Measurements from ENCODE around the gene WDR26. TPM values are rescaled to one million over a fixed set of nuclear protein-coding genes. Genes with fewer than 3 reads are reported as not detected.

WDR26 gene
- total and polyA plus RNA-seq, 9 of the 15 experiments (the other 6 are each of a cell fraction or from before 2014, with no cell fraction given) = 11.5 to 66.0 (median 39.8) TPM

DNA sequence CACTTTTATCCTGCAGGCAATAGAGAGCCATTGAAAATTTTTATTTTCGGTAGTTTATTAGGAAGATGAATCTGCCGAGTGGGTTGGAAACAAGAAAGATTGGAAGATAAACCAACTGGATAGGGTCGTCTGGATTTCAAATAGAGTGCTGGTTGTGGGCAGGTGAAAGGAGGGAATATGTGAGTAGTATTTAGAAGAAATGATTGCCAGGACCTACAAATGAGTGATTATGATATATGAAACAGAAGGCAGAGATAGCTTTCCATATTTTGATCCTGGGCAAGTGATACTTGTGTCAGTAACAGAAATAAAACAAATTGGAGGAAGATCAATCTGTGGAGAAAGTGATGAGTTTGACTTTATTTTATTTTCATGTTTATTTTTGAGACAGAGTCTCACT is 75.4 kb downstream of the WDR26 start:
- DNase-seq (ENCODE audit: extremely low read depth in 1 of 4, low spot score in 3 of 4) (no peak), ATAC-seq (no peak), FAIRE-seq (no peak)
- H3K9me1 ChIP-seq (ENCODE audit: control insufficient read depth, insufficient read depth, low read length) = no peaks in the 10 kb centered on the region
- no peaks in the 10 kb centered on the region for H4K20me1 ChIP-seq (replicated peaks; ENCODE audit: control insufficient read depth, insufficient read depth, low read length)
- TF ChIP-seq C11orf30 (IDR thresholded peaks at IDR 0.05; ENCODE audit: low read depth) = peak; percentile 24; the same call in 1 of the 2 replicates
- TF ChIP-seq, protein P1, sequence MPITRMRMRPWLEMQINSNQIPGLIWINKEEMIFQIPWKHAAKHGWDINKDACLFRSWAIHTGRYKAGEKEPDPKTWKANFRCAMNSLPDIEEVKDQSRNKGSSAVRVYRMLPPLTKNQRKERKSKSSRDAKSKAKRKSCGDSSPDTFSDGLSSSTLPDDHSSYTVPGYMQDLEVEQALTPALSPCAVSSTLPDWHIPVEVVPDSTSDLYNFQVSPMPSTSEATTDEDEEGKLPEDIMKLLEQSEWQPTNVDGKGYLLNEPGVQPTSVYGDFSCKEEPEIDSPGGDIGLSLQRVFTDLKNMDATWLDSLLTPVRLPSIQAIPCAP (CRISPR knock-in tag; IDR thresholded peaks at IDR 0.05; ENCODE audit: borderline replicate concordance) = no peak
- TF ChIP-seq ZNF316 (IDR thresholded peaks at IDR 0.05) = peak; percentile 52
- WGBS (ENCODE audit: insufficient coverage, low coverage, missing lambda C conversion rate) = 55% methylated on average over 3 of the region's 3 CpGs
- peaks cover 12 to 16% of the 10 kb centered on the region in 2 experiments for H3K4me1 ChIP-seq (replicated peaks in 1 of 2; ENCODE audit: control insufficient read depth in 2 of 2, insufficient read depth in 2 of 2, low read length in 2 of 2)
- peaks cover 7% of the 10 kb centered on the region; the same call in 1 of the 3 replicates for H3K36me3 ChIP-seq (ENCODE audit: control insufficient read depth, insufficient read depth, low read length)
- intact Hi-C loops (cut with micrococcal nuclease) (no loop called here), in situ Hi-C loops (cut with MboI) (no loop called here)
- H3K4me3 ChIP-seq = no peak overlapping the region
- ChIA-PET POLR2A (no interaction called here), CTCF (ENCODE audit: low intra/inter-chr PET ratio) (no interaction called here)
- H3K9ac ChIP-seq (ENCODE audit: insufficient read depth in 1 of 2, low read depth in 2 of 2, low read length in 2 of 2) = no peak overlapping the region
- no peaks in the 10 kb centered on the region for H3K27me3 ChIP-seq (ENCODE audit: control insufficient read depth in 2 of 2, insufficient read depth in 2 of 2, low read length in 2 of 2)
- peaks cover 44% of the 10 kb centered on the region for H3K79me2 ChIP-seq (ENCODE audit: control insufficient read depth, insufficient read depth, low read length)
- no TSS peak for BruUV-seq (replicated peaks)
- no peak overlapping the region for H3K4me2 ChIP-seq (ENCODE audit: insufficient read depth, low read length)
- no peak overlapping the region for H2AFZ ChIP-seq (ENCODE audit: low read depth, low read length)
- no peak overlapping the region for H3K27ac ChIP-seq (ENCODE audit: extremely low read depth, low read depth, low read length)
- H3K9me3 ChIP-seq (replicated peaks; ENCODE audit: control insufficient read depth, insufficient read depth, low read depth, low read length) = no peaks in the 10 kb centered on the region

DNA sequence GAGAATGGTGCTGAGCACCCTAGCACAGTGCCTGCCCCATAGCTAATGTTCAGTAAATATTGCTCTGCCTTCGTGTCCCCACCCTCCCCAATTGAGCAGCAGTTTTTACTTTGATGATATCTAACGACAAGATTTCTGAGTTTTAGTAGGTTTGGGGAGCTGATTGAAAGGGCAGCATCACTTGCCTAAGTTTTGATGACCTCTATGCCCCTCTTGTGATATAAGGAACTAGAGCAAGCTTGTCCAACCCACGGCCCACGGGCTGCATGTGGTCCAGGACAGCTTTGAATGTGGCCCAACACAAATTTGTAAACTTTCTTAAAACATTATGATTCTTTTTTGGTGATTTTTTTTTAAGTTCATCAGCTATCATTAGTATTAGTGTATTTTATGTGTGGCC is 76.4 kb downstream of the WDR26 start:
- DNase-seq (ENCODE audit: extremely low read depth in 1 of 4, low spot score in 3 of 4) (no peak), ATAC-seq (peak; percentile 21), FAIRE-seq (no peak)
- WGBS (ENCODE audit: insufficient coverage, low coverage, missing lambda C conversion rate) = 15% methylated on average over 4 of the region's 4 CpGs
- peak overlapping the region; percentile 79 for H3K4me3 ChIP-seq
- in situ Hi-C loops (cut with MboI) (no loop called here), intact Hi-C loops (cut with micrococcal nuclease) (no loop called here)
- H2AFZ ChIP-seq (ENCODE audit: low read depth, low read length) = peak overlapping the region; percentile 97
- peaks cover 39% of the 10 kb centered on the region for H3K79me2 ChIP-seq (ENCODE audit: control insufficient read depth, insufficient read depth, low read length)
- no peaks in the 10 kb centered on the region for H3K9me3 ChIP-seq (replicated peaks; ENCODE audit: control insufficient read depth, insufficient read depth, low read depth, low read length)
- H3K36me3 ChIP-seq (ENCODE audit: control insufficient read depth, insufficient read depth, low read length) = no peaks in the 10 kb centered on the region
- peaks cover 12 to 16% of the 10 kb centered on the region in 2 experiments for H3K4me1 ChIP-seq (replicated peaks in 1 of 2; ENCODE audit: control insufficient read depth in 2 of 2, insufficient read depth in 2 of 2, low read length in 2 of 2)
- peak overlapping the region; percentile 0 to 74; a peak in 3 of 4 replicates for H3K9ac ChIP-seq (ENCODE audit: insufficient read depth in 1 of 2, low read depth in 2 of 2, low read length in 2 of 2)
- BruUV-seq (replicated peaks) = TSS peak; percentile 58
- TF ChIP-seq TOE1 (IDR thresholded peaks at IDR 0.05; ENCODE audit: borderline replicate concordance) (no peak), TOE1 (CRISPR knock-in tag; IDR thresholded peaks at IDR 0.05; ENCODE audit: borderline replicate concordance, low read depth) (0 out of 2 replicates have a peak, but pooled peaks have one; percentile 51), ETV5 (CRISPR knock-in tag; IDR thresholded peaks at IDR 0.05; ENCODE audit: low read depth) (peak; percentile 45; the same call in 1 of the 2 replicates), EZH2 (IDR thresholded peaks at IDR 0.05; ENCODE audit: borderline replicate concordance, low read depth, low read length) (no peak)
- TF ChIP-seq, protein P2, sequence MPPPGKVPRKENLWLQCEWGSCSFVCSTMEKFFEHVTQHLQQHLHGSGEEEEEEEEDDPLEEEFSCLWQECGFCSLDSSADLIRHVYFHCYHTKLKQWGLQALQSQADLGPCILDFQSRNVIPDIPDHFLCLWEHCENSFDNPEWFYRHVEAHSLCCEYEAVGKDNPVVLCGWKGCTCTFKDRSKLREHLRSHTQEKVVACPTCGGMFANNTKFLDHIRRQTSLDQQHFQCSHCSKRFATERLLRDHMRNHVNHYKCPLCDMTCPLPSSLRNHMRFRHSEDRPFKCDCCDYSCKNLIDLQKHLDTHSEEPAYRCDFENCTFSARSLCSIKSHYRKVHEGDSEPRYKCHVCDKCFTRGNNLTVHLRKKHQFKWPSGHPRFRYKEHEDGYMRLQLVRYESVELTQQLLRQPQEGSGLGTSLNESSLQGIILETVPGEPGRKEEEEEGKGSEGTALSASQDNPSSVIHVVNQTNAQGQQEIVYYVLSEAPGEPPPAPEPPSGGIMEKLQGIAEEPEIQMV (tag; conservative IDR thresholded peaks at IDR 0.05; ENCODE audit: low read depth) = no peak
- H4K20me1 ChIP-seq (replicated peaks; ENCODE audit: control insufficient read depth, insufficient read depth, low read length) = no peaks in the 10 kb centered on the region
- ChIA-PET CTCF (ENCODE audit: low intra/inter-chr PET ratio) (no interaction called here), POLR2A (interaction anchor here (0.8 to 1.4 kb wide), 8 partner anchors 18 to 241 kb away, joined by 3 to 6 read pairs (median 4); partner anchors contain the start of gene NVL)
- peak overlapping the region; percentile 89 for H3K4me2 ChIP-seq (ENCODE audit: insufficient read depth, low read length)
- no peaks in the 10 kb centered on the region for H3K27me3 ChIP-seq (ENCODE audit: control insufficient read depth in 2 of 2, insufficient read depth in 2 of 2, low read length in 2 of 2)
- no peak overlapping the region; the same call in 1 of the 3 replicates for H3K27ac ChIP-seq (ENCODE audit: extremely low read depth, low read depth, low read length)
- no peaks in the 10 kb centered on the region for H3K9me1 ChIP-seq (ENCODE audit: control insufficient read depth, insufficient read depth, low read length)

Measured in K562 (cell line).